GM23338 (cell line): ENCODE measurements around the gene PLA2G1B. TPM values are rescaled to one million over a fixed set of nuclear protein-coding genes. Genes with fewer than 3 reads are reported as not detected.

ENCODE experiments used
- ATAC-seq: fragments of 200-7000 bp; cut with Tn5 transposase; 3 replicates; pipeline ENCODE4 v1.9.1; 2020
- DNase-seq: peaks from one replicate; pipeline ENCODE4 v3.0.0-alpha.2; 2015; ENCODE audit warnings: low spot score
- H2AFZ ChIP-seq: fragments of 200-600 bp; sonication (generic); 2 replicates; pipeline ENCODE4 v1.8.0; 2016; ENCODE audit warnings: antibody characterized with exemption, mild to moderate bottlenecking, moderate library complexity
- H3F3A ChIP-seq: fragments of 200-600 bp; sonication (generic); replicated peaks from 2 replicates; pipeline ENCODE4 v1.8.0; 2017; ENCODE audit warnings: antibody characterized with exemption, mixed run types, low read depth
- H3K27ac ChIP-seq: fragments of 200-600 bp; sonication (generic); 2 replicates; pipeline ENCODE4 v1.6.1; 2016; ENCODE audit warnings: low read depth
- H3K27me3 ChIP-seq: fragments of 200-600 bp; sonication (generic); 2 replicates; pipeline ENCODE4 v1.8.0; 2016; ENCODE audit warnings: mild to moderate bottlenecking, mixed run types, moderate library complexity; ENCODE audit not compliant: insufficient read depth
- H3K36me3 ChIP-seq: fragments of 200-600 bp; sonication (generic); 2 replicates; pipeline ENCODE4 v1.8.0; 2016; ENCODE audit warnings: mild to moderate bottlenecking; ENCODE audit not compliant: insufficient read depth
- H3K4me1 ChIP-seq: fragments of 200-600 bp; sonication (generic); 2 replicates; pipeline ENCODE4 v1.8.0; 2016; ENCODE audit warnings: mild to moderate bottlenecking, moderate library complexity; ENCODE audit not compliant: insufficient read depth
- H3K4me2 ChIP-seq: fragments of 200-600 bp; sonication (generic); 2 replicates; pipeline ENCODE4 v1.7.1; 2017; ENCODE audit warnings: mixed run types
- H3K4me3 ChIP-seq: fragments of 200-600 bp; sonication (generic); 2 replicates; pipeline ENCODE4 v1.6.1; 2016; ENCODE audit warnings: mixed run types
- H3K79me2 ChIP-seq: fragments of 200-600 bp; sonication (generic); replicated peaks from 2 replicates; pipeline ENCODE4 v1.8.0; 2017; ENCODE audit warnings: mild to moderate bottlenecking; ENCODE audit not compliant: insufficient read depth
- H3K9me2 ChIP-seq: fragments of 200-600 bp; sonication (generic); 2 replicates; pipeline ENCODE4 v1.8.0; 2017; ENCODE audit not compliant: insufficient read depth
- H4K20me1 ChIP-seq: fragments of 200-600 bp; sonication (generic); replicated peaks from 2 replicates; pipeline ENCODE4 v1.8.0; 2017; ENCODE audit warnings: mild to moderate bottlenecking; ENCODE audit not compliant: insufficient read depth
- H3K27ac Mint-ChIP-seq: 2 replicates; pipeline ENCODE4 v1.8.0; 2020; ENCODE audit warnings: inconsistent platforms, mild to moderate bottlenecking, moderate library complexity, mixed read lengths
- H3K27me3 Mint-ChIP-seq: 3 replicates; pipeline ENCODE4 v1.8.0; 2022; ENCODE audit warnings: low read depth, mild to moderate bottlenecking, moderate library complexity, mixed read lengths, inconsistent platforms; ENCODE audit not compliant: insufficient read depth, poor library complexity
- H3K36me3 Mint-ChIP-seq: 3 replicates; pipeline ENCODE4 v1.8.0; 2021; ENCODE audit warnings: low read depth, mild to moderate bottlenecking, inconsistent platforms, moderate library complexity, mixed read lengths
- H3K4me1 Mint-ChIP-seq: 3 replicates; pipeline ENCODE4 v1.8.0; 2020; ENCODE audit warnings: mild to moderate bottlenecking, inconsistent platforms, mixed read lengths
- H3K4me3 Mint-ChIP-seq: 3 replicates; pipeline ENCODE4 v1.8.0; 2021; ENCODE audit warnings: moderate library complexity, mild to moderate bottlenecking, inconsistent platforms, mixed read lengths
- H3K9me3 Mint-ChIP-seq: 3 replicates; pipeline ENCODE4 v1.8.0; 2020; ENCODE audit warnings: moderate library complexity, mild to moderate bottlenecking, inconsistent platforms, mixed read lengths
- CREB1 ChIP-seq: fragments of 250-450 bp; sonication (Bioruptor Pico); IDR thresholded peaks from 2 replicates; pipeline ENCODE4 v1.5.0; 2020; ENCODE audit warnings: low read depth, mild to moderate bottlenecking, moderate library complexity
- CTCF ChIP-seq, 2 experiments: fragments of 200-600 bp in 1 of 2; sonication (generic) in 1 of 2; conservative IDR thresholded peaks; 2 replicates each; pipeline versions ENCODE4 v1.5.1 to v1.6.1; 2016 to 2017; ENCODE audit warnings: antibody characterized with exemption in 2 of 2, low read depth in 2 of 2, mild to moderate bottlenecking in 2 of 2, moderate library complexity in 1 of 2
- ETS1 ChIP-seq: IDR thresholded peaks from 2 replicates; pipeline ENCODE4 v1.6.1; 2016; ENCODE audit warnings: antibody characterized with exemption
- EZH2phosphoT487 ChIP-seq: fragments of 200-600 bp; sonication (generic); IDR thresholded peaks from one replicate; pipeline ENCODE4 v1.8.1; 2018; ENCODE audit warnings: antibody characterized with exemption; ENCODE audit not compliant: unreplicated experiment
- JUNB ChIP-seq: IDR thresholded peaks from one replicate; pipeline ENCODE4 v1.6.1; 2016; ENCODE audit warnings: antibody characterized with exemption; ENCODE audit not compliant: unreplicated experiment
- NANOG ChIP-seq: IDR thresholded peaks from 2 replicates; pipeline ENCODE4 v1.6.1; 2016; ENCODE audit warnings: antibody characterized with exemption, borderline replicate concordance
- POLR2AphosphoS5 ChIP-seq: IDR thresholded peaks from 2 replicates; pipeline ENCODE4 v1.6.1; 2016; ENCODE audit warnings: antibody characterized with exemption, low read depth
- REST ChIP-seq: IDR thresholded peaks from one replicate; pipeline ENCODE4 v1.6.1; 2018; ENCODE audit warnings: antibody characterized with exemption; ENCODE audit not compliant: unreplicated experiment
- STAT1 ChIP-seq: IDR thresholded peaks from one replicate; pipeline ENCODE4 v1.6.1; 2016; ENCODE audit warnings: antibody characterized with exemption; ENCODE audit not compliant: unreplicated experiment
- ZNF114 ChIP-seq: fragments of 250-450 bp; sonication (Bioruptor Pico); IDR thresholded peaks from 2 replicates; pipeline ENCODE4 v1.5.0; 2020; ENCODE audit warnings: mild to moderate bottlenecking, moderate library complexity
- ZNF331 ChIP-seq: fragments of 250-450 bp; sonication (Bioruptor Pico); IDR thresholded peaks from 2 replicates; pipeline ENCODE4 v1.5.0; 2020; ENCODE audit warnings: low read depth, mild to moderate bottlenecking, moderate library complexity
- polyA plus RNA-seq: library from polyadenylated mRNA; unstranded; fragments of >200 nt; fragmentation: Nextera tagmentation; extraction: Ambion mirVana; gene quantifications from 2 replicates; pipeline ENCODE4 v1.2.1, GENCODE V29; 2016
- total RNA-seq: library from RNA; depleted of rRNA; stranded (reverse); fragments of >200 nt; shearing (Covaris generic); gene quantifications from 2 replicates; pipeline ENCODE4 v1.2.3, GENCODE V29; 2014

Gene PLA2G1B
- total and polyA plus RNA-seq, 2 experiments from 2014 or later: not detected

DNA sequence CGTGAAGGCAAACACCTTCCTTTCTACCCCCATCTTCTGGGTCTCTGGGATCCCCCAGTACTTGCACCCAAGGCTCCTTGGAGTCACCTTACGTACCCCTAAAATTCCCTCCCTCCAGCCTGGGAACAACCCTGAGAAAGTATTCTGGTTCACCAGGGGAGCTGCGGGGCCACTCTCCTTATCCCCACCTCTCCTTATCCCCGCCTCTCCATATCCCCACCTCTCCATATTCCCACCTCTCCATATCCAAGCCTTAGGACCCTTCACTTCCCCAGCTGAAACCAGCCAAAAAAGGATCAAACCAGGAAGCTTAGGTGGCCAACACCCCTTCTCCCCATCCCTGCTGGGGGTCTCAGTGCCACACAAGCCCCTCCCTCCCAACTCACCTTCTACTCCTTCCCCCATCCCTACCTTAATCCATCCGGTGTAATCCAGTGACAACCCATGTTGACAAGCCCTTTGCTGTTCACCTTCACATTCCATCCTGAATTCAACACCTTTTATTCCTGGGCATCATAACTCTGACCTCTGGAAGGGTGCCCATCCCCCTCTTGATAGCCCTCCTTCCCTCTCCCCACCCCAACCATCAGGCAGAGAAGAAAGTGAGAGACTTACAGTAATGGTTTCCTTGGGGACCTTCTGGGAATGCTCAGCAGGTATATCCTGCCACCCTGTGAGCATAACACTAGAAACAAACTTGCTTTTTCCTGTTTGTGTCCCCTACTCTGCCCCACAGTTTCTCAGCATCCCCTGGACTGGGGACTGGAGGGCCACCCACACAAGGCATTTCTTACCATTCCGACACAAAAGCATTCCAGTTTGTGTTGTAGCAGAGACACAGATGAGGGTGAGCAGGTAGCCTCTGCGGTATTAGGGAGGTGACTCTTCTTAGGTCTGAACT lies 43.0 kb upstream of the PLA2G1B start:
- Histone ChIP-seq H2AFZ (0 out of 2 replicates have a peak overlapping the region, but pooled peaks have one; percentile 38), H3K9me2 (no peaks in the 10 kb centered on the region), H3K4me3 (peak overlapping the region; percentile 75), H3K4me1 (peaks cover 41% of the 10 kb centered on the region), H3K4me2 (peak overlapping the region; percentile 96), H3K27ac (peak overlapping the region; percentile 40; the same call in 1 of the 2 replicates), H4K20me1 (peaks cover 2% of the 10 kb centered on the region; the same call in 1 of the 2 replicates), H3K79me2 (0 out of 2 replicates have a peak, but pooled peaks cover 7% of the 10 kb centered on the region), H3K27me3 (peaks cover 54% of the 10 kb centered on the region), H3K36me3 (no peaks in the 10 kb centered on the region), H3F3A (peaks cover 26% of the 10 kb centered on the region)
- peaks cover 55% of the 10 kb centered on the region for H3K4me1 Mint-ChIP-seq
- peak; percentile 12 for ATAC-seq
- peak; percentile 49 for DNase-seq
- H3K27ac Mint-ChIP-seq: peak overlapping the region; percentile 3; the same call in 1 of the 2 replicates
- H3K9me3 Mint-ChIP-seq: no peaks in the 10 kb centered on the region; the same call in 2 of the 3 replicates
- peak overlapping the region; percentile 82 for H3K4me3 Mint-ChIP-seq
- H3K27me3 Mint-ChIP-seq: peaks cover 33% of the 10 kb centered on the region
- H3K36me3 Mint-ChIP-seq: peaks cover 18% of the 10 kb centered on the region
- TF ChIP-seq ETS1 (no peak), EZH2phosphoT487 (no peak), POLR2AphosphoS5 (0 out of 2 replicates have a peak, but pooled peaks have one; percentile 20), JUNB (no peak), CREB1 (CRISPR knock-in tag) (no peak), ZNF114 (CRISPR knock-in tag) (no peak)

- Histone ChIP-seq H2AFZ (peak overlapping the region; percentile 38; the same call in 1 of the 2 replicates), H3K36me3 (no peaks in the 10 kb centered on the region), H3F3A (peaks cover 26% of the 10 kb centered on the region), H3K79me2 (0 out of 2 replicates have a peak, but pooled peaks cover 7% of the 10 kb centered on the region), H3K4me3 (peak overlapping the region; percentile 75), H3K27me3 (peaks cover 54% of the 10 kb centered on the region), H4K20me1 (peaks cover 6% of the 10 kb centered on the region; the same call in 1 of the 2 replicates), H3K4me2 (peak overlapping the region; percentile 96), H3K27ac (no peak overlapping the region), H3K4me1 (peaks cover 40% of the 10 kb centered on the region), H3K9me2 (no peaks in the 10 kb centered on the region)
- Mint-ChIP-seq H3K9me3 (no peaks in the 10 kb centered on the region; the same call in 2 of the 3 replicates), H3K27me3 (peaks cover 27% of the 10 kb centered on the region), H3K36me3 (peaks cover 25% of the 10 kb centered on the region), H3K27ac (peak overlapping the region; percentile 3; the same call in 1 of the 2 replicates), H3K4me1 (peaks cover 54% of the 10 kb centered on the region), H3K4me3 (peak overlapping the region; percentile 82)
- DNase-seq: peak; percentile 62
- ATAC-seq: peak; percentile 21
- TF ChIP-seq ETS1: no peak
- no peak for TF ChIP-seq ZNF331 (CRISPR knock-in tag)
- TF ChIP-seq STAT1: no peak
- TF ChIP-seq EZH2phosphoT487: no peak
- TF ChIP-seq CREB1 (CRISPR knock-in tag): no peak
- TF ChIP-seq NANOG: no peak
- TF ChIP-seq JUNB: no peak
- TF ChIP-seq REST: no peak
- no peak for TF ChIP-seq CTCF (conservative IDR thresholded peaks at IDR 0.05; ENCODE audit: low read depth in 2 of 2)
These were observed 42.2 kb upstream of the PLA2G1B start for GRCh38 chr12:120369603-120370342.
